ENCODE results near the gene GLUL. TPM values are rescaled to one million over a fixed set of nuclear protein-coding genes. Genes with fewer than 3 reads are reported as not detected.
A peak's percentile ranks its signal among the peaks of the same experiment; 100 is the strongest.

Gene GLUL
- total RNA-seq, 2 donors from 2014 or later = 538 to 1,389 TPM

DNA sequence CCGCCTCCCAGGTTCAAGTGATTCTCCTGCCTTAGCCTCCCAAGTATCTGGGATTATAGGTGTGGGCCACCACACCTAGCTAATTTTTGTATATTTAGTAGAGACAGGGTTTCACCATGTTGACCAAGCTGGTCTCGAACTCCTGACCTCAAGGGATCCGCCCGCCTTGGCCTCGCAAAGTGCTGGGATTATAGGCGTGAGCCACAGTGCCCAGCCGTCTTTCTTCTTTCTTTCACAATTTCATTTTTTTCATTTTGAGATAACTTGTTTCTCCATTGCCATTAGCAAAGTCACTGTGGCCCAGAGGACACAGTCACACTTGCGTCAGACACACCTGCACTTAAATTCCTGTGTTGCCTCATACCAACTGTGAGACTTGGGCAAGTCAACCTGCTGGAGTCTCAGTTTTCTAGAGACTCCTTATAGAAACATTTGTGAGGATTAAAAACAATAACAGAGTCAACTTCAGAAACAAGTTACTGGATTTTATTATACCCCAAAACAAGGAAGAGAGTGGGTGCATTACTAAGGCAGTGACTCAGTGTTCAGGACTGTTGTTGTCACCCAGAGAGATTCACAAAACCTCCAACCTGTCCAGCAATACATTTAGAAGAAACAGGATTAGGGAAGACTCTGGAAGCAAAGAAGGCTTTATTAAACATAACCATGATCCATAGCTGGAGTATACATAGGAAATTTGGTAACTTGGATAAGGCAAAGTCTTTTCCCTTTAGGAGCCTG, 6.2 kb upstream of the GLUL start:
- Histone ChIP-seq H3K27ac (no peak overlapping the region), H3K27me3 (replicated peaks; ENCODE audit: insufficient read depth) (no peaks in the 10 kb centered on the region), H3K4me3 (no peak overlapping the region), H3K4me1 (replicated peaks) (no peaks in the 10 kb centered on the region), H3K36me3 (no peaks in the 10 kb centered on the region), H3K9me3 (no peaks in the 10 kb centered on the region)
- no peak for TF ChIP-seq POLR2AphosphoS5 (IDR thresholded peaks at IDR 0.05)
- TF ChIP-seq, protein P1, sequence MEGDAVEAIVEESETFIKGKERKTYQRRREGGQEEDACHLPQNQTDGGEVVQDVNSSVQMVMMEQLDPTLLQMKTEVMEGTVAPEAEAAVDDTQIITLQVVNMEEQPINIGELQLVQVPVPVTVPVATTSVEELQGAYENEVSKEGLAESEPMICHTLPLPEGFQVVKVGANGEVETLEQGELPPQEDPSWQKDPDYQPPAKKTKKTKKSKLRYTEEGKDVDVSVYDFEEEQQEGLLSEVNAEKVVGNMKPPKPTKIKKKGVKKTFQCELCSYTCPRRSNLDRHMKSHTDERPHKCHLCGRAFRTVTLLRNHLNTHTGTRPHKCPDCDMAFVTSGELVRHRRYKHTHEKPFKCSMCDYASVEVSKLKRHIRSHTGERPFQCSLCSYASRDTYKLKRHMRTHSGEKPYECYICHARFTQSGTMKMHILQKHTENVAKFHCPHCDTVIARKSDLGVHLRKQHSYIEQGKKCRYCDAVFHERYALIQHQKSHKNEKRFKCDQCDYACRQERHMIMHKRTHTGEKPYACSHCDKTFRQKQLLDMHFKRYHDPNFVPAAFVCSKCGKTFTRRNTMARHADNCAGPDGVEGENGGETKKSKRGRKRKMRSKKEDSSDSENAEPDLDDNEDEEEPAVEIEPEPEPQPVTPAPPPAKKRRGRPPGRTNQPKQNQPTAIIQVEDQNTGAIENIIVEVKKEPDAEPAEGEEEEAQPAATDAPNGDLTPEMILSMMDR (IDR thresholded peaks at IDR 0.05) = no peak
- TF ChIP-seq POLR2A (IDR thresholded peaks at IDR 0.05) = no peak
- intact Hi-C loops (cut with DNase I) = loop anchor here (2.0 to 10.0 kb wide), 3 partner anchors 197 to 387 kb away; partner anchors contain the start of gene NPL
- 85% methylated on average over 8 of the region's 8 CpGs for WGBS
- DNase-seq (ENCODE audit: low spot score) = no peak

DNA sequence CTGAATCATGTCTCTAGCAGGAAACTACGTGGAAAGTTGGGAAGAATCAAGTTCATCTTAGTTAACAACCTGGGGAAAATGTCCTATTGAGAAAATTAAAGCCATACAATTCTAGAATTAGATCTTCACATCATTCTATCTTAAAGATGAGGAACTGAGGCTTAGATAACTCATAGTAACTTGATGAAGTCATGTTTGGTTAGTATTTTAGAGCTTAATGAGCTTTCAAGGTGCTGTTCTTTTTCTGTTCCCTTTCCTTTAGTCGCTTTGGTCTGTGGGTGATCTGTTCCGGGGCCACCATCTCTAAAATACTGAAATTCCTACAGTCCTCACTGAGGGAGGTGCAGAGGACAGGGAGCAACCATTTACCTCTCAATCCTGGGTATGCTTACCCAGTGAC, 4.3 kb upstream of the GLUL start:
- WGBS = 92% methylated on average over 3 of the region's 3 CpGs
- H3K9me3 ChIP-seq = no peaks in the 10 kb centered on the region
- no peaks in the 10 kb centered on the region for H3K27me3 ChIP-seq (replicated peaks; ENCODE audit: insufficient read depth)
- TF ChIP-seq POLR2AphosphoS5 (IDR thresholded peaks at IDR 0.05) = no peak
- TF ChIP-seq POLR2A (IDR thresholded peaks at IDR 0.05) = no peak
- TF ChIP-seq, protein P1 (IDR thresholded peaks at IDR 0.05) = no peak
- DNase-seq (ENCODE audit: low spot score) = no peak
- intact Hi-C loops (cut with DNase I) = loop anchor here (2.0 to 10.0 kb wide), 3 partner anchors 199 to 389 kb away; partner anchors contain the start of gene NPL
- H3K4me3 ChIP-seq = no peak overlapping the region
- no peaks in the 10 kb centered on the region for H3K36me3 ChIP-seq
- H3K27ac ChIP-seq = no peak overlapping the region
- no peaks in the 10 kb centered on the region for H3K4me1 ChIP-seq (replicated peaks)

GRCh38 chr1:182394055-182394775, 2.6 kb upstream of the GLUL start:
- no peak overlapping the region for H3K4me3 ChIP-seq
- H3K36me3 ChIP-seq = no peaks in the 10 kb centered on the region
- intact Hi-C loops (cut with DNase I) = loop anchor here (10.0 kb wide), 2 partner anchors 201 to 391 kb away; partner anchors contain the start of gene NPL
- 47% methylated on average over 5 of the region's 5 CpGs for WGBS
- no peak overlapping the region for H3K27ac ChIP-seq
- no peaks in the 10 kb centered on the region for H3K9me3 ChIP-seq
- no peak for DNase-seq (ENCODE audit: low spot score)
- H3K4me1 ChIP-seq (replicated peaks) = no peaks in the 10 kb centered on the region
- no peaks in the 10 kb centered on the region for H3K27me3 ChIP-seq (replicated peaks; ENCODE audit: insufficient read depth)
- TF ChIP-seq, protein P1 (IDR thresholded peaks at IDR 0.05) = no peak
- no peak for TF ChIP-seq POLR2AphosphoS5 (IDR thresholded peaks at IDR 0.05)

DNA sequence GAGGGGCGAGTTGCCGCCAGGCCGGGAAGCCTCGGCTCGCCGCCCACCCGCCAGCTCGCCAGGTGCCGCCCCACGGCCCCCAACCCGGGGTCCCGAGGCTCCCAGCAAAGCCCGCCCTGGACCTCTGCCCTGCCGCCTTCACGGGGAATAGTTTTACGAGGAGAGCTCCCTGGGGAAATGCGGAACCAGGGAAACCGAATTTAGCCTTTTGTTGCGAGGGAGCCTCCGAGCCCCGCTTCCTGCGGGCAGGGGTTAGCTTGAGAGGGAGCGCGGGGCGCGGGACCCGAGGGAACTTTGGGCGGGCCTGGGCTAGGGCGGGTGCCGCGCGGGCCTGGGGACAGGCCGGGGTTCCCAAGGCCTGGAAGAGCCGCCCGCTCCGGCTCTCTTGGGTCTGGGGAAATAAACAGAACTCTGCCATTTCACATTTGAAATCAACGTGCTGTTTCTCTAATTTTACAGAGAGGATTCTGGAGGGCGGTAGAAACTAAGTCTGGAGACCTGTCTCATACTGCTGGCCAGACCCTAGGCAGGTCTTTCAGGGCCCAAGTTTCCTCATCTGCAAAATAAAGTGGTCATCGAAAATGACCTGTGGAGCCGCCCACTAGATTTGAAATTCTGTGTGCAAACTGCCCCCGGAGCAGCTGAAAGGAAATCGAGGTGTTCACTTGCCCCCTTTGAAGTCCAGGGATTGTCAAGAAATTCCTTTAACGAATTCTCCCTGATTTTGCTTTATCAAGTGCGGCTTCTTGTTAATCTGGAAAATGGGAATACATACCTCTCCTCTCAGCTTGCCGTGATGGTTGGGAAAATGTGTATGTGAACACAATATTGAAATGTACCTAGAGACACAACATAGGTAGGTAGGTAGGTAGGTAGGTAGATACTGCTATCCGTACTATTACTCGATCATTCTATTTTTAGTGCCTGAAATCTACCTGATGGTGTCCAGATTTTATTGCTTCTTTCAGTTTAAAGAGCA, 749 bp upstream of the GLUL start:
- Histone ChIP-seq H3K27me3 (replicated peaks; ENCODE audit: insufficient read depth) (no peaks in the 10 kb centered on the region), H3K4me1 (replicated peaks) (no peaks in the 10 kb centered on the region), H3K9me3 (no peaks in the 10 kb centered on the region), H3K4me3 (peak overlapping the region; percentile 56 to 90), H3K36me3 (no peaks in the 10 kb centered on the region), H3K27ac (peak overlapping the region; percentile 97 to 99)
- TF ChIP-seq, protein P1 (IDR thresholded peaks at IDR 0.05) = no peak
- TF ChIP-seq POLR2A (IDR thresholded peaks at IDR 0.05) (no peak), POLR2AphosphoS5 (IDR thresholded peaks at IDR 0.05) (no peak)
- DNase-seq (ENCODE audit: low spot score) = peak; percentile 34
- intact Hi-C loops (cut with DNase I) = loop anchor here (2.0 to 10.0 kb wide), 3 partner anchors 202 to 392 kb away; partner anchors contain the start of gene NPL
- WGBS = 15% methylated on average over 45 of the region's 47 CpGs
